HG03520 (cell line): ENCODE data around the gene GPC2.

Source experiments
- ATAC-seq: cut with Tn5 transposase; IDR thresholded peaks from one replicate; pipeline ENCODE4 v1.9.1; 2021; ENCODE audit warnings: mild to moderate bottlenecking, moderate library complexity; ENCODE audit not compliant: unreplicated experiment

The GPC2 gene

GRCh38 chr7:100171087-100171681 lies 6.0 kb downstream of the GPC2 start:
- no peak for ATAC-seq

GRCh38 chr7:100170101-100170897 lies 6.9 kb downstream of the GPC2 start:
- no peak for ATAC-seq

GRCh38 chr7:100169147-100169850 lies 7.9 kb downstream of the GPC2 start:
- no peak for ATAC-seq

GRCh38 chr7:100167912-100168323 lies 9.3 kb downstream of the GPC2 start:
- ATAC-seq, result no peak

- ATAC-seq, result no peak
Measured at GRCh38 chr7:100166970-100167911, 9.9 kb downstream of the GPC2 start.

- no peak for ATAC-seq
Measured at GRCh38 chr7:100166317-100166940, 10.8 kb downstream of the GPC2 start.

- ATAC-seq, result no peak
Measured at GRCh38 chr7:100163871-100164270, 13.3 kb downstream of the GPC2 start.

- ATAC-seq, result no peak
Measured at GRCh38 chr7:100163006-100163531, 14.1 kb downstream of the GPC2 start.

GRCh38 chr7:100160067-100160466 lies 17.1 kb downstream of the GPC2 start:
- ATAC-seq, result no peak

- no peak for ATAC-seq
Measured at GRCh38 chr7:100159099-100159623, 18.0 kb downstream of the GPC2 start.

- peak; percentile 68 for ATAC-seq
Measured at GRCh38 chr7:100158229-100159098, 18.7 kb downstream of the GPC2 start, which contains the start of gene TRAPPC14. TSS of gene TRAPPC14 (minus strand) at chr7:100158723. CDS start at chr7:100158499, 224 bp downstream.

GRCh38 chr7:100157334-100158228 lies 19.6 kb downstream of the GPC2 start:
- ATAC-seq, result no peak

GRCh38 chr7:100157069-100157333 lies 20.2 kb downstream of the GPC2 start:
- ATAC-seq, result no peak

- ATAC-seq, result no peak
Measured at GRCh38 chr7:100156331-100157068, 20.7 kb downstream of the GPC2 start.

- ATAC-seq, result no peak
Measured at GRCh38 chr7:100155553-100156317, 21.4 kb downstream of the GPC2 start.

- no peak for ATAC-seq
Measured at GRCh38 chr7:100154651-100155491, 22.3 kb downstream of the GPC2 start.
